Bronchial epithelial cell (primary cell): ENCODE data around the gene MACF1. TPM values are rescaled to one million over a fixed set of nuclear protein-coding genes. Genes with fewer than 3 reads are reported as not detected.
"Not testable (repeated sequence)": the region's sequence is repeated elsewhere in the genome, so short reads cannot be mapped to it uniquely, and the experiment has no call there.

ENCODE experiments used
- DNase-seq: peaks from one replicate; pipeline ENCODE4 v3.0.0-alpha.2; 2010; ENCODE audit warnings: low read depth
- FAIRE-seq: peaks from 2 replicates; lab custom pipeline; 2011; peaks lifted over from hg19 to GRCh38; lab: Jason Lieb, UNC
- H3K27me3 ChIP-seq: 2 replicates; pipeline ENCODE4 v1.5.1; 2011; ENCODE audit warnings: low read length; ENCODE audit not compliant: control insufficient read depth, insufficient read depth
- H3K36me3 ChIP-seq: 2 replicates; pipeline ENCODE4 v1.5.1; 2011; ENCODE audit warnings: low read length; ENCODE audit not compliant: control insufficient read depth, insufficient read depth
- H3K4me3 ChIP-seq: 2 replicates; pipeline ENCODE4 v1.5.1; 2011; ENCODE audit warnings: mild to moderate bottlenecking, low read depth, low read length, control low read depth
- CTCF ChIP-seq: IDR thresholded peaks from 2 replicates; pipeline ENCODE4 v1.5.1; 2011; ENCODE audit warnings: mild to moderate bottlenecking, moderate library complexity, low read length, control low read depth, inconsistent platforms; ENCODE audit not compliant: insufficient read depth, severe bottlenecking
- total RNA-seq: library from RNA; depleted of rRNA; stranded (reverse); fragments of >200 nt; gene quantifications from 2 replicates; pipeline ENCODE4 v1.2.1, GENCODE V29; 2014

The MACF1 gene
- total RNA-seq, 1 donor from 2014 or later = 163 TPM

- H3K4me3 ChIP-seq, H3K36me3 ChIP-seq, H3K27me3 ChIP-seq, DNase-seq: not testable (repeated sequence)
- peak; percentile 98 for FAIRE-seq
These were observed 314.9 kb downstream of the MACF1 start for GRCh38 chr1:39519376-39519775.

GRCh38 chr1:39522221-39522620, 317.7 kb downstream of the MACF1 start:
- FAIRE-seq = peak; percentile 55
- H3K27me3 ChIP-seq, H3K4me3 ChIP-seq, H3K36me3 ChIP-seq, DNase-seq: not testable (repeated sequence)

GRCh38 chr1:39522661-39523567, 318.4 kb downstream of the MACF1 start:
- no peak overlapping the region for H3K4me3 ChIP-seq
- FAIRE-seq = peak; percentile 75
- no peak for DNase-seq
- no peak for TF ChIP-seq CTCF
- H3K36me3 ChIP-seq = peaks cover 1% of the 10 kb centered on the region
- no peaks in the 10 kb centered on the region for H3K27me3 ChIP-seq

- FAIRE-seq (no peak), DNase-seq (no peak)
- peaks cover 5% of the 10 kb centered on the region for H3K36me3 ChIP-seq
- no peaks in the 10 kb centered on the region for H3K27me3 ChIP-seq
- no peak for TF ChIP-seq CTCF
- no peak overlapping the region for H3K4me3 ChIP-seq
These were observed 319.7 kb downstream of the MACF1 start for GRCh38 chr1:39524171-39524570.

- H3K27me3 ChIP-seq = no peaks in the 10 kb centered on the region
- no peak for TF ChIP-seq CTCF
- no peak for DNase-seq
- no peak overlapping the region for H3K4me3 ChIP-seq
- FAIRE-seq = no peak
- peaks cover 5% of the 10 kb centered on the region for H3K36me3 ChIP-seq
These were observed 320.3 kb downstream of the MACF1 start for GRCh38 chr1:39524591-39525365.

GRCh38 chr1:39525366-39526165, 321.1 kb downstream of the MACF1 start:
- Histone ChIP-seq H3K4me3 (no peak overlapping the region), H3K27me3 (no peaks in the 10 kb centered on the region), H3K36me3 (peaks cover 8% of the 10 kb centered on the region)
- no peak for TF ChIP-seq CTCF
- no peak for DNase-seq
- FAIRE-seq = peak; percentile 40
